RWPE1 (cell line): Measurements from ENCODE around the gene ZMYND8.

ENCODE experiments used
- CTCF ChIA-PET: fragments of 350-600 bp; sonication (Branson Sonifier 250); formaldehyde crosslinking; extraction: SDS; loops from one replicate; lab custom pipeline; 2021; lab: Yijun Ruan, JAX
- POLR2A ChIA-PET: fragments of 400-600 bp; formaldehyde crosslinking; extraction: SDS; loops from one replicate; lab custom pipeline; 2020; ENCODE audit warnings: antibody characterized with exemption; ENCODE audit not compliant: low non-redundant PET; lab: Yijun Ruan, JAX
- DNase-seq: peaks from one replicate; pipeline ENCODE4 v3.0.0; 2012; ENCODE audit warnings: low spot score
- H3K27ac ChIP-seq: fragments of 450-650 bp; 2 replicates; pipeline ENCODE4 v1.5.1; 2017
- TF ChIP-seq, protein P1 (sequence below): fragments of 450-650 bp; conservative IDR thresholded peaks from 2 replicates; pipeline ENCODE4 v1.5.1; 2017; ENCODE audit warnings: low read depth, mild to moderate bottlenecking

The ZMYND8 gene

DNA sequence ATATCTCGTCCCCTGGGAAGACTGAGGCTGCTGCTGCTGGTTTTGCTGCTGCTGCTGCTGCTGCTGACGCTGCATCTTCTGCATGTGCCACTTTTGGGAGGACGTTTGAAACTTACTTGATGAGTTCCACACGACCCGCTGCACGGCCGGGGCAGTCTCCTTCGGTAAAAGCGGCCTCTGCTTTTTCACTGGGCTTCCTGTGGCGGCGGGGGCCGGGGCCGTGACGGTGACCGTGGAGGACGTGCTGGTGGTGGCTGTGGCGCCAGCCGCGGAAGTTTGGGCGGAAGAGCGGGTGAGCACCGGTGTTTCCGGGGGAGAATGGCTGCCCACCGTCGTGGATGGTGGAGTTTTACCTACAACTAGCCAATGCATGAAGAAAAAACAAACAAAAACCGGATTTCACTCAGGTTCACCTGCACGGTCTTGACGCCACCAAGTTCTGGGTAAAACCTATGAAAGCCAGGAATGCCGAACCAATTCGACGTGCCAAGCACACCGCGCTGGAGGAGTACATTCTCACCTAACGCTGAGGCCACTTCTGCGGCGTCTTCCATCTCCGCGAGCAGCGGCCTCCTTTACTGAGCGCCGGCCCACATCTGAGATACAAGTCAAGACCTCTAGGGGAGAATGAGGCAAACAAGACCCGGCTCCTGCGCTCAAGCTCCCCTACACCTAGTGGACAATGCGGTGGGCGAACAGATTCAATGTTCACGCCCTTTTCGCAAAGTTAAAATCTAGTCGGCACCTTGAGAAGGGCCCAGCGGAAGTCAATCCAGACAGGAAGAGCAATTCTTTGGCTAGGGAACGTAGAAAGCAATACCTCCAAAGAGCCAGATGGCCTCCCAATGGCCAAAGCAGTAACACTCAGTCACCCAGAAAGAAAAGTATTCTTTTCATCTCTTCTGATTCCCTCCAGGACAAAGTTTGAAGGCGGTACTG lies 117.5 kb downstream of the ZMYND8 start:
- ChIA-PET CTCF (no interaction called here), POLR2A (no interaction called here)
- TF ChIP-seq, protein P1, sequence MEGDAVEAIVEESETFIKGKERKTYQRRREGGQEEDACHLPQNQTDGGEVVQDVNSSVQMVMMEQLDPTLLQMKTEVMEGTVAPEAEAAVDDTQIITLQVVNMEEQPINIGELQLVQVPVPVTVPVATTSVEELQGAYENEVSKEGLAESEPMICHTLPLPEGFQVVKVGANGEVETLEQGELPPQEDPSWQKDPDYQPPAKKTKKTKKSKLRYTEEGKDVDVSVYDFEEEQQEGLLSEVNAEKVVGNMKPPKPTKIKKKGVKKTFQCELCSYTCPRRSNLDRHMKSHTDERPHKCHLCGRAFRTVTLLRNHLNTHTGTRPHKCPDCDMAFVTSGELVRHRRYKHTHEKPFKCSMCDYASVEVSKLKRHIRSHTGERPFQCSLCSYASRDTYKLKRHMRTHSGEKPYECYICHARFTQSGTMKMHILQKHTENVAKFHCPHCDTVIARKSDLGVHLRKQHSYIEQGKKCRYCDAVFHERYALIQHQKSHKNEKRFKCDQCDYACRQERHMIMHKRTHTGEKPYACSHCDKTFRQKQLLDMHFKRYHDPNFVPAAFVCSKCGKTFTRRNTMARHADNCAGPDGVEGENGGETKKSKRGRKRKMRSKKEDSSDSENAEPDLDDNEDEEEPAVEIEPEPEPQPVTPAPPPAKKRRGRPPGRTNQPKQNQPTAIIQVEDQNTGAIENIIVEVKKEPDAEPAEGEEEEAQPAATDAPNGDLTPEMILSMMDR: no peak
- no peak for DNase-seq
- H3K27ac ChIP-seq: peak overlapping the region; percentile 11

DNA sequence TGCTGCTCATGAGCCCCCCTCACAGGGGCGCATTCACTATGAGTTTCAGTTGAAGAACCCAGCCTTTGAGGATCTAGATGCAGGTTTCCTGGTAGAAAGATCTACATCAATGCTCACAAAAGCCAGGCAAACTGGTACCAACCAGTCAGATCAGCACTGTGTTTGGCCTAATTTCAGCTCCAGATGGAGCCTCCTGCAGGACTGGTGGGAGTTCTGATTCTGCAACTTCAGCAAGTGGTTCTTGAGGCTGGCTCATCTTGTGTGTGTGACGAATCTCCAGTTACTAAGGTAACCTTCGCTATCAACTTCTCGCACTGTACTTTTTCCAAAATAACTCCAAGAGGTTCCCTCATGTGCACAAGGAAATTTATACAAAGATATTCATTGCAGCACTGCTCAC lies 118.8 kb downstream of the ZMYND8 start:
- ChIA-PET CTCF (interaction anchor here (0.6 to 1.6 kb wide), 2 partner anchors 32 to 146 kb away, joined by 3 to 8 read pairs; no protein-coding TSS in a partner anchor), POLR2A (no interaction called here)
- TF ChIP-seq, protein P1: no peak
- peak overlapping the region; percentile 52 for H3K27ac ChIP-seq
- DNase-seq: no peak

DNA sequence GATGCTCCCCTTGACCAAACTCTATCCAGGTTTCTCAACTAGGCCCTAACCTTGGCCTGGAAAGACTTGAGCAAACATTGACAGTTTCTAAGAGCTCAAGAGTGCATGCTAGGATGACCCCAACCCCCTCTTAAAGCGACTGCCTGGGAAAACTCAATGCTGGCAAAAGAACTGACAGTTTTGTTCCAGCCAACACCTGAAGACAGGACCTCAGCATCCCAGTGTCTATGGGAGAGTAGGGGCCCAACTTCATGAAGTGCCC lies 119.9 kb downstream of the ZMYND8 start:
- POLR2A ChIA-PET: interaction anchor here (0.6 to 0.7 kb wide), 2 partner anchors 22 to 498 kb away, joined by 4 read pairs; no protein-coding TSS in a partner anchor
- H3K27ac ChIP-seq: 0 out of 2 replicates have a peak overlapping the region, but pooled peaks have one; percentile 52
- DNase-seq: no peak
- TF ChIP-seq, protein P1: no peak
- CTCF ChIA-PET: interaction anchor here (1.0 to 1.6 kb wide), 5 partner anchors 12 to 484 kb away, joined by 3 to 8 read pairs (median 5); no protein-coding TSS in a partner anchor

DNA sequence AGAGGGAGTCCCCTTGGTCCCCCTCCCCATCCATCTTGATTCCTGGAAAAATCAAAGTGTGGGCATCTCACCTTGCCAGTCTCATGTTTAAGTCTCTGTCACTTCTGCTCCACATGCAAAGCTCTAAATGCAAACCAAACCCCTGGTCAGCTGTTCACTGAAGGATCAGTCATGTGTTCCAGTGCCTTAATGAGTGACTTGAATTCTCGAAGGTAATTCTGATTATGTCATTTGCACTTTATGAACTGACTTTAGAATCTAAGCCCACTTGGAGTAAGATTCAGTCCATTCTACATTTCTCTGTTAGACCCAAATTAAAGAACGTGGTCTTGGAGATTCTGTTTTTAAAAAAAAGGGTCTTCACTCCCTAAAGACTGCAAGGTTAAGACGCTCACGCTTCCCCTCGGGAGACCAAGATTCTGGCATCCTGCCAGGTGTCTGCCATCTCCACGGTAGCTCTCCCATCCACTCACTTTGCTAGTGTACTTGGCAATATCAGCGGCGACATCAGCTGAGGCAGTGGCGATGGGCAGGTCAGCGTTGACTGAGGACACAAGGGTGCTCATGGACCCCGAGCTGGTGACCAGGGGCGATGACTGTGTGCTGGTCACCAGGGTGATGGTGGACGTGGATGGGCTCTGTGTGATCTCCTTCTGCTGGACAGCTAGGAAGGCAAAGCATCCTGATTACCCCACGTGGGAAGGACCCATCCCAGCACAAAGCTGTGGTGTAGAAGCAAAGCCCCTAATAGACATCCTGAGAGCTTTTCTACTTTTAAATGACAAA lies 120.5 kb downstream of the ZMYND8 start:
- ChIA-PET POLR2A (interaction anchor here (0.6 kb wide), 2 partner anchors 8 to 497 kb away, joined by 4 to 5 read pairs; no protein-coding TSS in a partner anchor), CTCF (interaction anchor here (0.6 to 1.9 kb wide), 8 partner anchors 13 to 483 kb away, joined by 3 to 8 read pairs (median 5); no protein-coding TSS in a partner anchor)
- H3K27ac ChIP-seq: 0 out of 2 replicates have a peak overlapping the region, but pooled peaks have one; percentile 52

DNA sequence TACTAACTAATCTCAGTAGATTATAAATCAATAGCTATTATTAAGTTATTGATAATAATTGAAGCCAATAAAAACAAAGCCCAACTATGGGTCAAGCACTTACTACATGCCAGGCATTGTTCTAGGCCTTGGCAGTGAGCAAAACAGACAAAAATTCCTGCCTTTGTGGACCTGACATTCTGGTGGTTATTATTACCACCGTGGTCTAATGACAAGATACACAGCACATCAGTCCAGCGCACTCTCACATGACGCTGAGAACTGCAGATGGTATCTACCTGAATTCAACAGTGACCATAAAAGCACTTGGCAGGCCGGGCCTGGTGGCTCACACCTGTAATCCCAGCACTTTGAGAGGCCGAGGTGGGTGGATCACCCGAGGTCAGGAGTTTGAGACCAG lies 121.4 kb downstream of the ZMYND8 start:
- CTCF ChIA-PET: interaction anchor here (0.6 to 1.9 kb wide), 2 partner anchors 149 to 150 kb away, joined by 5 to 6 read pairs; no protein-coding TSS in a partner anchor
- H3K27ac ChIP-seq: no peak overlapping the region
- POLR2A ChIA-PET: no interaction called here
- DNase-seq: no peak
- TF ChIP-seq, protein P1: no peak

More for the DNA sequence above, 120.5 kb downstream of the ZMYND8 start:
- TF ChIP-seq, protein P1: no peak
- no peak for DNase-seq
